HS-5 (cell line): ENCODE measurements around the gene LINGO1.

Source experiments
- DNase-seq: peaks from one replicate; pipeline ENCODE4 v3.0.0-alpha.2; 2012; ENCODE audit warnings: low read depth

LINGO1 gene

DNA sequence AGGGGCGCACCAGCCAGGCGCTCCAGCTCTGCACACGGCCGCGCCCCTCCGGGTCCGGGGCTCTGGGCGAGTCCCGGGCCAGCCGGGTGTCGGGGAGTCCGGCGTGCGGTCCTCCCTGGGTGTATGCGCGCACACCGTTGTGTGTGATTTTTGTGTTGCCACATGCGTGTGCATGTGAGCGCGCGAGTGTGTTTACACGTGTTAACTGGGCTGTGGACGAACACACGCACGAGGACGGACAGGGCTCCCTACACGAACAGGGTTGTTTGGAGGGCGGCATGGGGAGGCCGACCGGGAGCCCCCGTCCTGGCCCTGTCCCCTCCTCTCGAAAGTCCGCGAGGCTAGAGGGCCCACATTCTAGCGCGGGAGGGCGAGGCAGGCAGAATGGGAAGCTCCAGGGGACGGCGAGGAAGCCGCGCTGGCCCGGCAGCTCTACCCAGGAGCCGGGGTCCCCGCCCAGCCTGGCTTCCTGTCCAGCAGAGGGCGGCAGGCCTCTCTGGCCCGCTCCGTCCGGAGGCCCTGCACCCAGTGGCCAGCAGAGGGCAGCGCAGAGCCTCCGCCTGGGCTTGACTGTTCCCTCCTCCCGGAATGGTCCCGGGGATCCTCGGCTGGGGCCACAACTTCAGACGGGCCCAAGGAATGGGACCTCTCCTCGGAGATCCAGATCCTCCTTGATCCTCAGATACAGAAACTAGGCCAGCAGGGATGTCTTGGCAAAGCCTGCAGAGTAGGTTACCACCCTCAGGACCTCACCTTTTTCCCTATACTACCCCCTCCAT is 611 bp upstream of the LINGO1 start:
- peak; percentile 39 for DNase-seq

- DNase-seq = no peak
These were observed 773 bp downstream of the LINGO1 start for GRCh38 chr15:77631745-77632533.

GRCh38 chr15:77630956-77631744 is 1.6 kb downstream of the LINGO1 start:
- DNase-seq = no peak

DNA sequence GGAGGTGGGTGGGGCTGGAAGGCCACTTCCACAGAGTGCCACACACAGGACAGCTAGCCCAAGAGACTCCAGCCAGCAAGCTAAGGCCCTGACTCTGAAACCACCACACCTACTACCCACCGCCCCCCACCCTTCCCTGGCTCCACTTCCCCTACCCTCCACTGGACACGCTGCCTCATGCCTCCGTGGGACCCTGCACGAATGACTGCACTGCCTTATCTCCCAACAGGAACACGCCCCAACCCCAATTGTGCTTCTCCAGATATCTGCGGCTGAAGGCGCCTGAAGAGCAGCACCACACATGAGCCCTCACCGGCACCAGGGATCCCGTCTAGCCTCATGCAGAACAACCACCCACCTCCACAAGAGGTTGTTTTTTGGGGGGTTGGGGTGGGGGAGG is 2.7 kb downstream of the LINGO1 start:
- DNase-seq = no peak

DNA sequence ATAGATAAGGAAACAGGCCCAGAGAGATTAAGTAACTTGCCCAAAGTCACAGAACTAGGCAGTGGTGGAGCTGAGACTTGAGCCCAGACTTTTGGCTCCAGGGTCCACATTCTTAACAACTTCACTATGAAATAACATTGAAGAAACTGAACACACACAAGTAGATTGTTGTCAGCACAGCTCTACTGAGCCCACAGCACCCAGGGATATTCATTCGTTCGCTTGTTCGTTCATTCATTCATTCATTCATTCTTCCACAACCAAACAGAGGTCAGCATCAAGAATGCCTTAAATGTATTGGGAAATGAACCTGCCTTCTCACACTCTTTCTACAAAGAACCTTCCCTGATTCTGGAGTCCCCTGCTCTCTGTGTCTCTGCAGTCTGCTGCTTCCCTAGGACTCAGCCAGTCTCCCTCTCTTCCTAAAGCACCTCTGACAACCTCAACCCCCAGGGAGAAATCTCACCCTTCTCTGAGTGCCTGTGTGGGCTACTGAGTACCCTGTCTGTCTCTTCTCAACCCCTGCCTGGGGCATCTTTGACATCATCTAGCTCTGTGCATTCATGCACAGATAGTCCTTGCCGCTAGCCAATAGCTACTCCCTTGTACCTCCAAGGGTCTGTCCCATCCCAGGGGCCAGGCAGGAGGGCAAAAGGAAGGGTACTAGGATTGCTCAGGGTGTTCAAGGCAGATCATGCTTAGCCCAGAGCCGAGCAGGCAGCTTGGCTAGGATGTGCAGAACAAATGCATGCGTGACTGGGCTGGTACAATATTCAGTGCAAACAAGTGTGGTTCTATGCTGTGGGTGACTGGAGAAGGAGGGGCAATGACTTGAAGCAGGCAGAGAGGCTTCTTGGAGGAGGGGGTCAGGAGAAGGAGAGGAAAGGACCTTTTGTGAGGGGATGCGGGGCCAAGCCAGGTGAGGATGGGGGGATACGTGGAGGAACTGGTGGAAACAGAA is 3.4 kb downstream of the LINGO1 start:
- DNase-seq = no peak

DNA sequence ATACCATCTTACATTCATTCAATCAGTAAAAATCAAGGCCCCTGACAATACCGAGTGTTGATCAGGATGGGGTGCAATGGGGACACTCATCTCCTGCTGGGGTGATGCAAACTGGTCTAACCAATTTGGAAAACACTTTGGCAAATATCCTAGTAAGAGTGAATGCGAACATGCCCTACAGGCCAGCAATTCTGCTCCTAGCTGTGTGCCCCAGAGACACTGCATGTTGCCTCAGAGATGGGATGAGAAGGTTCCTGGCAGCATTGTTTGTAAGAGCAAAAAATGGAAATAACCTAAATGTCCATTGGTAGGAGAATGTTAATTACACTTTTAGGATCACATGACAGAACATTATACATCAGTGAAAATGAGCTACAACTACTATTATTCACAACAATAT is 4.7 kb downstream of the LINGO1 start:
- DNase-seq = no peak

GRCh38 chr15:77627581-77627980 is 5.1 kb downstream of the LINGO1 start:
- no peak for DNase-seq

DNA sequence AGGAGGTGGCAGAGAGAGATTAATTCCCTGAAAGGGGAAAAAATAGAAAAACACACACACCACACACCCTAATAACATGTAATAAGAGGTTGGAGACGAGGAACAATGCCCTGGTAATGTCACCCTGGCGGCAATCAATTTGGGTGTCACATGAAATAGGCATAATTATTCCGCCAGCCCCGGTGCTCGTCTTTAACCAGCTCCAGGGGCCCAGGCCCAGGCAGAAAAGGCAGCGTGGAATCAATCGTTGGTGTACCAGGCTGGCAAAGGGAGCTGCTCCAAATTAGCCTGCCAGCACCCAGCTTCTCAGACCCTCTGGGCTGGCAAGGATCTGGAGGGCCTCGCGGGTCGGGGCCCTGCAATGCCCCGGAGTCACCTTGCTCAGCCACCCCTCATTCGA is 5.6 kb downstream of the LINGO1 start:
- no peak for DNase-seq

DNA sequence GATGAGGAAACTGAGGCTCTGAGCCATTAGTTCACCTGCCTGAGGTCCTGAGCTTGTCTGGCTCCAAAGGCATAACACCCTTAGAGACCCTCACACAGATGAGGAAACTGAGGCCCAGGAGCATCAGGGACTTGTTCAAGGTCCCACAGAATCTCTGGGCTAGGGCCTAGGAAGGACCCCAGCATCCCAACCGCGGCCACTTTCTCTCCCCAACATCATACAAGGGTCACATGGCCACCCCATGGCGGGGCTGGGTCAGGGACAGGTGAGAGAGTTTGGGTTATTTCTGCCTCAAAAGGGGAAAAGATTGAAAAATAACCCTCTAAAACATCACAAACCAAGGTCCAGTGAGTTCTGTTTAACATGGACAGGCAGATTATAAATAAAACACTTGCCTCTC is 6.7 kb downstream of the LINGO1 start:
- DNase-seq = no peak

DNA sequence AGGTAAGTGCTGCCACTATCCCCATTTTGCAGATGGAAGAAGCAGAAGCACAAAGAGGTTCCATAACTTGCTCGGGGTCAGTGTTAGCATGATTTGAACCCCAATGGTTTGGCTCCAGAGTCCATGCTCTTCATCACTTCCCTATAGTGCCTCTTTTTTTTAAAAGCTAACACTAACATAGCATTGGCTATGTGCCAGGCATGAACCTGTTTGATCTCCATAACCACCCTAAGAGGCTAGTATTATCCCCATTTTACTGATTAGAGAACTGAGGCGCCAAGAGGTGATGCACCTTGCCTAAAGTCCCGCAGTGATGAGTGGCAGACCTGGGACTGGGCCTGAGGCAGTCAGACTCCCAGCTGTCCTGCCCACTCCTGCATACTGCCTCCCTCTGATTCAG is 7.3 kb downstream of the LINGO1 start:
- DNase-seq = no peak

GRCh38 chr15:77624868-77625267 is 7.8 kb downstream of the LINGO1 start:
- DNase-seq = no peak

DNA sequence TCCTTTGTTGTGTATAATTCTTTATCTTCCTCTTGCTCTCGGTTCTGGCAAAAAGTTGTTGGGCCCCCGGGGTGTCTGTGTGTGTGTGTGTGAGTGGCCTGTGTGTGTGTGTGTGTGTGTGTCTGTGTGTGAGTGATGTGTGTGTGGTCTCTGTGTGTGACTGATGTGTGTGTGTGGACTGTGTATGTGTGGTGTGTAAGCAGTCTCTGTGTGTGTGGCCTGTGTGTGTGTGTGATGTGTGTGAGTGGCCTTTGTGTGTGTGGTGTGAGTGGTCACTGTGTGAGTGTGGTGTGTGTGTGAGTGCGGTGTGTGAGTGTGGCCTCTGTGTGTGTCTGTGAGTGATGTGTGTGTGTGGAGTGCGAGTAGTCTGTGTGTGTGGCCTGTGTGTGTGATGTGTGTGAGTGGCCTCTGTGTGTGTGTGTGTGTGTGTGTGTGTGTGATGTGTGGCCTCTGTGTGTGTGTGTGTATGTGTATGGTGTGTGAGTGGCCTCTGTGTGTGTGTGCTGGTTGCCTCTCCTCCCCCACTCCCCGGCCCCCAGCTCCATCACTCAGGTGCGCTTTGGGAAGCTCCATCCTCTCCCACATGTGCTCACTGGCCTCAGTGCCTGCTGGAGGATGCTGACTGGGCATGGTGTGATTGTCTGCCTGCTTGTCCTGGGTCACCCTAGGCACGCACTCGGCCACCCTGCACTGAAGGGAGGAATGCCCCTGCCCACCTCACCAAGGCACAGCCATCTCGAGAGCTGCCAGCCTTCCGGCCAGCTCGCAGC is 8.8 kb downstream of the LINGO1 start:
- DNase-seq = no peak

DNA sequence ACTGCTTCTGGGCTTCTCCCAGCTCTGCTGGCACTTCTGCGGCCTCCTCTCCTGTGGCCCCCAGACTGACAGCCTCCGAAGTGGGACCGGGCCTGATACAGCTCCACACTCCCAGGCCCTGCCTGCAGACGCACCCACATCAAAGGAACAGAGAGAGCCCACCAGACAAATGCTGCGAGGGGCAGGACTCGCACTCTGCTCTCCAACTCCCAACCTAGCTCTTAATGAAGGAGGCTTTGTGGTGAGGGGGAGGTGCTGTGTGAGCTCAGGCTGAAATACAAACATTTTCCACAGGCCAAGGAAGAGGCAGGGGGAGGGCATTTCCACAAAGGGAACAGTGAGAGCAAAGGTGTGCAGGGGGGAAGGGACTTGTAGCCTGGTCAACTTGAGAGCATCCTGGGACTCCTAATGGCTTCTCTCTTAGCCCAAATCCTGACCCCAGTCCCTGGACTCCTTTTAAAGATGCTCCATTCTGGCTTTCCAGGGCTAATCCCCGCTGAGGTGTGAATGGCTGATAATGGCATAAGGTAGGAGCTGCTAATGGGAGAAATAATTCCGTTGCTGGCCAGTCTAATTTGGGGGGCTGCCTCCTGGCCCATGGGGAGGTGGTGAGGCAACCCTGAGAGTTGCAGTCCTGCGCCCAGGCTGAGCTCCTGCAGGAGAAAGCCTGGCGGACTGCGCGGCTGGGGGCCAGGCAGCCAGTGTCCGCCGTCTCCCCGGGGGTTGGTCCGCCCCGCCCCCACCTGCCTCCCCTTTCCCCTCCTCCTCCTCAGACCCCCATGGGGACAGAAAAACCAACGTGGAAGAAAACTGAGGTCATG is 9.6 kb downstream of the LINGO1 start:
- no peak for DNase-seq

- no peak for DNase-seq
These were observed 10.3 kb downstream of the LINGO1 start for GRCh38 chr15:77622209-77622933.

DNA sequence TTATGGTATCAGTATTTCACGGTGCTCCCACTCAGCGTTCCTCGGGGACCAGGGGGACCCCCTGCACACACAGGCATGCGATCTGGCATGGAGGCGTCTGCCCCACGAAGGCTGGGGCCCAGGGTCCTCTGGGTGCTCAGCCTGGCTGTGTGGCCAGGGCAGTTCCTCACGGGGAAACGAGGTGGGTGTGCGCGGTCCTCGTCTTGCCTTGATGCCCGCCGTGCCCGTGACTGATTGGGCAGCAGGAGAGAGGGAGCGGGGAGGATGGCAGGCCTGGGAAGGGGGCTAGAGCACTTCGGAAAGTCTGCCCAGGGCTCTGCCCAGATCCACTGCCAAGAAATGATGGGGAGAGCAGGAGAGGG is 10.9 kb downstream of the LINGO1 start:
- no peak for DNase-seq

DNA sequence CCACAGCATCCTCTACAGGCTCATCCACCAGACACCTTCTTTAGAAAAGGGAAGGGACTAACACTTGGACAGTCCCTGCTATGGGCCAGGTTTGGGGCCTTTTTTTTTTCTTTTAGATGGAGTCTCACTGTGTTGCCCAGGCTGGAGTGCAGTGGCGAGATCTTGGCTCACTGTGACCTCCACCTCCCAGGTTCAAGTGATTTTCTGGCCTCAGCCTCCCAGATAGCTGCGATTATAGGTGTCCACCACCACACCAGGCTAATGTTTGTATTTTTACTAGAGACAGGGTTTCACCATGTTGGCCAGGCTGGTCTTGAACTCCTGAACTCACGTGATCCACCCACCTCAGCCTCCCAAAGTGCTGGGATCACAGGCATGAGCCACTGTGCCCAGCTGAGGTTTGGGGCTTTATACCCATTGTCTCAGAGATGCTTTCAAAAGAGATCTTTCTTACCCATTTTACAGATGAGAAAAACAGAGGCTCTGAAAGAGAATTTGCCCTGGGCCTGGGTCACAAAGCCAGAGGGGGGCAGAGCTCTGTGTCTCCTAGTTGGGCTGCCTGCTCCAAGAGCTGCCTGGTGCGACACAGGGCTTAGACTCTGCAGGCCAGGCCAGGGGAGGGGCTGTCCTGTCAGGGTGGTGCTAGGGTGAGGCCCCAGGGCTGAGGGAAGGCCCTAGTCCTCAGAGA is 11.6 kb downstream of the LINGO1 start:
- no peak for DNase-seq

DNA sequence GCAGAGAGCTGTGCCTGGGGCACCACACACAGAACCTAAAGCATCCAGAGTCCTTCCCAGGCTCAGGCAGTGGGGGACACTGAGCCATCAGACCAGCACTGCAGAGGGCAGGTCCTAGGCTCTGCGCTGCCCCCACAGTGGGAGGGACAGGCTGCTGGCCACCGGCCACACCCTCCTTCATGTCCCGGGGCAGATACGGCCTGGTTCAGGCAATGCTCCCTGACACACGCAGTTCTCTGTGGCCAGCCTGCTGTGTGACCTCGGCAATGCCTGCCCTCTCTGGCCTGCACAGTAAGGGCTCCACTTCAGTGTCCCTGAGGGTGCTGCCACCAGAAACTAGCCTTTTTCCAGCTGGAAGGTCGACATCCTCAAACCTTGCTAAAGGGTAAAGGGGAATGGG is 12.4 kb downstream of the LINGO1 start:
- no peak for DNase-seq

- DNase-seq = no peak
These were observed 12.8 kb downstream of the LINGO1 start for GRCh38 chr15:77619883-77620282.
